ENCODE data around the gene SEMA3D.

The SEMA3D gene

DNA sequence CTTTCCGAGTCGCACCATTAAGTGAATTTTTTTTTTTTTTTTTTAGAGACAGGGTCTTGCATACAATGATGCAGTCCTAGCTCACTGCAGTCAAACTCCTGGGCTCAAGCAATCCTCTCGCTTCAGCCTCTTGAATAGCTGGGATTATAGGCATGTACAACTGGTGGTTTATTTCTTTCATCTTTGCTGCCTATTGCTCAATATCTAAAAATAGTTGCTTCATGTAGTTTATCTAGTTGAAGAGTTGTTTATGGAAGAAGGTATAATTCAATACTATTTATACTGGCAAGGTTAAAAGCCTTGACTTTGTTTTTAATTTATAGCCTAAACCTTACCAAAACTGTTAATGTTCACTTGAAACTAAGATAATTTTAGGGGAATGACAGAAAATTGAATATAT, 66.9 kb downstream of the SEMA3D start:
- no peak for DNase-seq

DNA sequence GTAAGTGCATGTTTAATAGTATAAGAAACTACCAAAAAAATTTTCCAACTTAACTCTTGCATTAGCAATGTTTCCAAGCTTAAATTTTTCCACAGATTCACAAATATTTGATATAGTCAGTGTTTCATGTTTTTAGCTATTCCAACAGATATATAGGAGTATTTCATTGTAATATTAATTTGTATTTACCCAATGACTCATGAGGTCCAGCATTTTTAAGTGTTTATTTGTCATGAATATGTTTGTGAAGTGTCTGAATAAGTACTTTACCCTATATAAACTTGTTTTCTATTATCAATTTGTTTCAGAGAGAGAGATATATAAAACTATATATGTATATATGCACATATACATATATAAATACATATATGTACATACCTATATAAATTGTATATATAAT, 71.0 kb downstream of the SEMA3D start:
- DNase-seq = no peak

DNA sequence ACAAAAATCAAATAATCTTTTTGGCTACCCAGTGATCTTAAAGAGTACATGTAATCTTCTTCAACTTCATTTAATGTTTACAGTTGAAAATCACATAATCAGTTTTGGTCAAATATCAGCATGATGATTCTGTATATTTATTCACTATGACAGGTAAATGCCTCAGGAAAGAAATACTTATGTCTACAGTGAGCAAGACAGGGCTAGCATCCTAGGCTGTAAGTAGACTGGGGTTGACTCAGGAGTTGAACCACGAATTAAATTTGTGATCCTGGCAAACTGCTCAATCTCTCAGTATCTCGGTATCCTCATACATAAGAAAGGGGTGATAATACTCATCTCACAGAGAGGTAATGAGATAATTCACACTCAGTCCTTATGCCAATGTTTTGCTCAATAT, 71.8 kb downstream of the SEMA3D start:
- no peak for DNase-seq

DNA sequence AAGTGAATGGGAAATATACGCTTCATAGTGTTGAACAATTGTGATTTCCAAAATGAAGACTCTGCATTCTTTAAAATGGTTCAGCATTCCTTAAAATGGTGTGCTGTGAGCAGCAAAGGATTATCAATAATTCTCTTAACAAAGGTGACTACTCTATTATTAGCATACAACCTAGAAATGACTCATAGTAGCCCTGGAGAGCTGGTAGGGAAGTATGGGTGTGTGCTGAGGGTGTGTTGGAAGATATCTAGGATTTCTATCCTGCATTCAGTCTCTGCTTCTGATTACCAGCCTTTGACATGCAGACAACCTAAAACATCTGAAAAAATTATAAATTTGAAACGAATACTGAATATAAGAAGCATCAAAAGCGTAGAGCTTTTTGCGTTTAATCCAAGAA, 72.5 kb downstream of the SEMA3D start:
- no peak for DNase-seq

DNA sequence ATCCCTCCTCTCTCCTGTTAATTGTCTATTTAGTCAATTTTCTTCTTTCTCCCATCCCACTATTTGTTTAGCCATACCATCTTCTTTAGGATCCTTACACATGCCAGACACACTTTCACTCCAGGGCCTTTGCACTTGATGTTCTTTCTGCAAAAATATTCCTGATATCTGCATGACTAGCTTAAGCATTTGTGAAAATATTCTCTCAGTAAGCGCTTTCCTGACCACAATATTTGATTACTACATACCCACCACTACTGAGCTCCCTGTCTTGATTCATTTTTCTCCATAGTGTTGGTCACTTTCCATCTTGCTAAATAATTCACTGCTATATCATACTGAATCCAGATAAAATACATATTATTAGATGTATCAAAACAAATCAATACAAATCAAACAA, 75.1 kb downstream of the SEMA3D start:
- no peak for DNase-seq

DNA sequence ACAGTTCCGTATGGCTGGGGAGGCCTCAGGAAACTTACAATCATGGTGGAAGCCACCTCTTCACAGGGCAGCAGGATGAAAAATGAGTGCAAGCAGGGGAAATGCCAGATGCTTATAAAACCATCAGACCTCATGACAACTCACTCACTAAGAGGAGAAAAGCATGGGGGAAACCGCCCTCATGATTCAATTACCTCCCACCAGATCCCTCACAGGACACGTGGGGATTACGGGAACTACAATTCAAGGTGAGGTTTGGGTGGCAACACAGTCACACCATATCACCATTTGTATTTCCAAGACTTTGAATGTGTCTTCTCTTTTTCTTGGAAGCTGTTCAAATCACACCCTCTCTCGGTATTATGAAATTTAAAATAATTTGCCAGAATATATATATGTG, 80.1 kb downstream of the SEMA3D start:
- no peak for DNase-seq

DNA sequence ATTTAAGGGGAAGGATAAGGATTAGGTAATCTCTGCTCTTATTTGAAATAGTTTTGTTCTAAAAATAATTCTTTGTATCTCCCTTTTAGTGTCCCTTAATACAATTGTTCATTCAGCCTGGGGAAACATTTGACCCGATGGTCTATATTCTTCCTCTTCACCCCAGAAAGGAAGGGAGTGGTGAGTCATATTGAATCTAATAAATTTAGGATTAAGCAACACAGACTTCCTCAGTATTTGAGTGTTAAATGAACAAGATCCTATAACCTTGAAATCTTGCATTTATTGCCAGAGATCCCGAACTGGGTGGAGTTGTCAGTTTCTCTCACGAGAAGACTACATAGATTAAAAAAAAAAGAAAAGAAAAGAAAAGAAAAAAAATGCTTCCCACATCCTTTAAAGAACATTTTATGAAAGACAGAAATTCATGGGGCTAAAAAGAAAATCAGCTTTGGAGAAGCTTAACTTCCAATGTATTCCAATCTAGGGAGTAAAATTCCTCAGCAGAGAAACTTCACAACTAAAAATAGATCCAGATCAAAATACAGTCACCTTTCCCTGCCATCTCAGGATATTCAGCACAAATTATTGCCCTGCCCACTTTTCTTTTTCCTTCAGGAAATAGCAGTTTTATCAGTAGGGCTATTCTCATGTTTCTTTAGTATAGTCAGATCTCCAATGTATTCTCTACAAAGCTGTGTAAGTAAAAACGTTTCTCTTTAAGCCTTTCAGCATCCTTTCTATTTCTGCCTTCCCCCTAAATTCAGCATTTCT, 82.2 kb downstream of the SEMA3D start:
- no peak for DNase-seq

DNA sequence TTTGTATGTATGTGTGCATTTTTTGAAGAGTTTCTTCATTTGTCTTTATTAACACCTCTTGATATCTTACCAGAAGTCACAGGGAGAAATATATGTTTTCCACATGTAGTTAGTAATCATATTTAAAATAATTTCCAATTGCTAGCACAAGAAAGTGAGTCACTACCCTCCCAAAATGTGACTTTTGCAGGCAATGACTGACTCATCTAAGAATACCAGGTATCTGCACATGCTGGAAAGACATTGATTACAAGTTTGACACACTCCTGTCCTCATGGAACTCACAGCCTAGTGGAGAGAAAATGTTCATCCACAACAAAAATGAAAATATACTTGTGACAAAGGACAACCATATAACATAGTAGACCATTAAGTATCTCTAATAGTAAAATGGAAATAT, 82.9 kb downstream of the SEMA3D start:
- DNase-seq = no peak

DNA sequence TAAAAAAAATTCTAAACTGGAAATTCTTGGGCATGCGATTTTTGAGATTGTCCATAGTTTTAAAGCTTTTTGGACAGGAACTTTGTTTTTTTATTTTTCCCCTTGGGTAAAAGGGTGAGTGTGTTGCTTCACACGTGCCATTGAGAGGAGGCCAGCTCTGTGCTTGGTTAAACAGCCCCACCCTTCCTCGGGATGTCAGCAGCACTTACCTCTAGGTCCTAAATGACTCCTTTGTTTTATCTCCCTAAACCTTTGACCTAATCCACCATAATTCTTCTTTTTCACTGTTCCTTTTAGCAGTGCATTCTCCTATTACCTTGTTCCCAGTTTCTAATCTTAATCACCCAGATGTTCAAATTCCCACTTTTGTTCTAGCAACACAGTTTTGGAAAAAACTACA, 83.5 kb downstream of the SEMA3D start:
- DNase-seq = no peak

DNA sequence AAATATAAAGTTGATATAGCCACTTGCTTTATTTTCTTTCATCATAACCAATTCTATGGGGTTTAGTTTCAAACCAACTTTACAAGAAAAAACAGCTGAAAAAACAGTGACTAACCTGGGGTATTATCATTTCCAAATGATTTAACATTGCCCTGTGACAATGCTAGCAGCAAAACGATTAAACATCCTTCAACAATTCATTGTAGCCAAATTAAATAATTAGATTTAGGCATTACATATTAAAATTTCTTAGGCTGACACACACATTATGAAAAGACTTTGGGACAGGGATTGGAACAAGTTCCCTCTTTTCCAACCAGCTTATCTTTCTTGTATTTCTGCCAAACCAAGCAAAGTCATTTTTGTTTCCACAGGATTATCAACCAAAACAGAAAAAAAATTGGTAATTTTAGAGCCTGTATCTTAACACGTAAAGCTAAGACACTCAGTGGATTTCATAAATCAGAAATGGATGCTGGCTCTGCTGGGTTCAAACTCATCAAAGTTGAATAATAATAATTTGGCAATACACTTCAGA, 84.0 kb downstream of the SEMA3D start:
- no peak for DNase-seq

DNA sequence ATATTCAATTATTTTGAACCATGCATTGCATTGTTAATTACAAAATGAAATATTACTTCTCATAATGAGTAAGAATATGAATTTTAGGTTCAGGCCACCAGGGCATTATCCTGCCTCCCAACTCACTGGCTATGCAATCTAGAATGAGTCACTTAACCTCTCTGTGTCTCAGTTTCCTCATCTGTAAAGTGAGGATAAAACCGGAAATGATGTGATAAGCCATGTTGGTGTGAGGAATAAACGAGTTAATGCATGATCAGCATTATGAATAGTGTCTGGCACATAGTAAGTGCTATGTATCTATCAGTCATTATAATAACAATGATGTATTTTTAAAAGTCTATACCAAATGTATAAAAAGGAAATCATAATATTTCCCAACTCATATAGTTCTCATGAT, 85.5 kb downstream of the SEMA3D start:
- no peak for DNase-seq

DNA sequence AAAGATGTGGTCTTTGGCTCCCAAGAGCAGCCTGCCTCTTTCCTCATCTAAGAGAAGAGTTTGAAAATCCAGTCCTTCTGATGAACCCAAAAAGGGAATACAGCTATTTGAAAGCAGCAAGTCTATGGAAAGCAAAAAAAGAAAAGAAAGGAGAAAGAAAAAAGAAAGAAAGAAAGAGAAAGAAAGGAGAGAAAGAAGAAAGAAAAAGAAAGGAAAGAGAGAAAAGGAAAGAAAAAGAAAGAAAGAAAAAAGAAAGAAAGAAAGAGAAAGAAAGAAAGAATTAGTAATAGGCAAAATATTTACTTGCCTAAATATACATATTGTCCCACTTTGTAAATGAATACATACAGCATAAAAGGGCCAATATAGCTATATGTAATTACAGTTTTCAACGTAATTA, 89.0 kb downstream of the SEMA3D start:
- no peak for DNase-seq

DNA sequence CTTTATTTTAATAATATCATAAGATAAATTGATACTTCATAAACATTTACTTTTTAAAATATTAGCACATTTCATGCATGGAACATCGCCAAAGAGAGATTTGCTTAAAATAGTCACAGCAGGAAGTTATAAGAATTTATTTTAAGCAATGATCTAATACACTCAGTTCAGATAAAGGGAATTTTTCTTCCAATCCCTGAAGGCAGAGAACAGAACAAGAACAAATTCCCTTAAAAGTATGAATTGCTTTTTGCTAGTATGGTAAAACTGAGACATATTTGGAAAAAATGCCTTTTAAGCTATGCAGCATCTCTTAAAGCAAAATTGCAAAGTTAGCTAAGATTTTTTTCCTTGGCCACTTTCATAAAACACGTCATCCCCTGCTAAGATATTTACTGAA, 91.0 kb downstream of the SEMA3D start:
- no peak for DNase-seq

DNA sequence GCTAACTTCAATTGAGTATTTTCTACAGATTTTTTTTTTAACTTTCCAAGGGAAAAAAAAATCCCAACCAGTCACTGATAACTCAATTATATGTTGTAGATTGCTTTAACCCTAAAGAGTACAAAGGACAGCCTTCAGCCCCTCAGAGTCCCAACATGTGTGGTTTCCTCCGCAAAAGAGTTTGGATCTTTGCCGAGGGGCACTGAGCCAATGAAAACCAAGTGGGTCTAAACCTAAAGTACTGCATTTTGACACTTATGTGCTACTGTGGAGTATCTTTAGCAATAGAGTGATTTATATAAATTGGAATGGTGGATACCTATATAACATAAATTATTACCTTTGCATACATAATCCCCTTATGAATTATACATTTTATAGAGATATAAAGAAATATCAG, 91.5 kb downstream of the SEMA3D start:
- DNase-seq = peak; percentile 57

DNA sequence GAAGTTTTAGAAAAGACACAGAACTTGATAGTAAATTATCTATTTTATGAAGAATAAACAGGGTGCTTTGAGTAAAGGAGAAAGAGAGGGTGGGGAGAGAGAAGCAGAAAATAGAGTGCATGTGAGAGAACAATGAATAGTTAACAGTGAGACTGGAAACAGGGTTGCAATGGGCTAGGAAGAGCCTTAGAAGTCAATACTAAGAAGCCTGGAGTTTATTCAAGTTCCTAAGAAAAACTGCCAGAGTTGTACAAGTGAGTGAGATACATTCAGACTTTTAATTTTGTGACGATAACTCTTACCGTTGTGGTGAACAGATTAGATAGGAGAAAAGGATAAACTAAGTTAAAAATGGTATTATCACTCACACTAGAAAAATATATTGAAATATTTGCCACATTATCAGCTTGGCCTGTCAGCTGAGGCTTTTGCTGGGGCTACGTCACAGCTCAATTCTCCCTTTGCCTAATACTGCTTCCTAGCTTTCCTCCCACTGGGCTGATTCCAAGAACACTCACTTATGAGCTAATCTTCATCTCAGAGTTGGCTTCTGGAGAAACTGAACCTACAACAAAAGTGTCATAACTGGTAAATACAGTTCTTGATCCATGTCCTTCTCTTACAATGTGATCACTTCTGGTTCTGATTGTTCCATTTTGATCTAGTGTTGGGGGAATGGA, 92.7 kb downstream of the SEMA3D start:
- DNase-seq = peak; percentile 22

DNA sequence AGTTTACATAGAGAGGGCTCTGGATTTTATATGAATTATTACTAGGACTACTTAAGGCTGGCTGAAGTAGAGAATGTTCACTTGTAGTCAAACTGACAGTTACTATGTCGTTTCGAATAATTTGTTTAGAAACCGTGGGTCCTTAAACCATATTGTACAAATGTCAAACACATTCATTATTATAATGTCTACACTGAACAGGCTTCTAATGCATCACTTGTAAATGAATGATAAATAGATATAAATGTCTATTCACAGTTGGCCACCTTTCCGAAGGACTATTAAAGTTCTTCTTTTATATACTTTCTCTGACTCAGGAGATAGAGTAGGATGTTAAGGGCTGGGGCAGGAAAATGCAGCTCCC, 95.3 kb downstream of the SEMA3D start:
- DNase-seq = no peak

DNA sequence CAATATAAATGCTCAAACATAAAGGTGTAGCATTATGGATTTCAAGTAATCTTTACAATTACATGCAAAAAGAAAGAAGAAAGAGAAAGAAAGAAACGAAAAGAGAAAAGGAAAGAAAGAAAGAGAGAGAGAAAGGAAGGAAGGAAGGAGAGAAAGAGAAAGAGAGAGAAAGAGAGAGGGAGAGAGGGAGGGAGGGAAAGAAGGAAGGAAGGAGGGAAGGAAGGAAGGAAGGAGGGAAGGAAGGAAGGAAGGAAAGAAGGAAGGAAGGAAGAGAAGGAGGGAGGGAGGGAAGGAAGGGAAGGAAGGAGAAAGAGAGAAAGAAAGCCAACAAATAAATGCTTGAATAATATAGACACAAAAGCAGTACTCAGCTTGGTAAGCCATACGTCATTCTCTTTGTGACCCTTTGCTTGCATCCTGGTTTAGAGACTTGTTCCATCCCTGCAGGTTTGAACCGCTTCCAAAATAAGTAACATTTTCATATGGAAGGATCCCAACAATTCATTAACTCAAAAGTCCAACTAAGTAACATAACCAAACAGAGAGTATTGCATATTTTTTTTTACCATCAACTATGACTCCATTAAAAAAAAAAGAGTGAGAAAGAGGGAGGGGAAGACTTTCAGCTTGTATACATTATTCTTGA, 95.8 kb downstream of the SEMA3D start:
- DNase-seq = no peak

DNA sequence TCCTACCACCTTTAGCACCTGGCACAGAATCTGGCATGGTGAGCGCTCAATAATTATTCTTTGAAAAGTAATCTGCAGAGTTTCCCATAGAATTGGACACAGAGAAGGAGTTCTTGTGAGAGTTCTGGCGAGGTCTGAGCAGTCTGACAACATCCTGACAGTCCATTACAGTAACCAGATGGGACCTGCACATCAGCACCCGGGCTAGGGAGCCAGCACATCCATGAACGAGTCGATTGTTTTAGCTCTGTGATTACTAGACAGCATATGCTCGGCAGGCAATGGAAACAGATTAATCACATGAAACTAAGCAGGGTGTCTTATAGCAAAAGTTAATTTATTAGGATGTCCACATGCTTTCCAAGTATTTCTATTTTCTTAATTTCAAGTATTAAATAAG, 96.7 kb downstream of the SEMA3D start:
- no peak for DNase-seq

DNA sequence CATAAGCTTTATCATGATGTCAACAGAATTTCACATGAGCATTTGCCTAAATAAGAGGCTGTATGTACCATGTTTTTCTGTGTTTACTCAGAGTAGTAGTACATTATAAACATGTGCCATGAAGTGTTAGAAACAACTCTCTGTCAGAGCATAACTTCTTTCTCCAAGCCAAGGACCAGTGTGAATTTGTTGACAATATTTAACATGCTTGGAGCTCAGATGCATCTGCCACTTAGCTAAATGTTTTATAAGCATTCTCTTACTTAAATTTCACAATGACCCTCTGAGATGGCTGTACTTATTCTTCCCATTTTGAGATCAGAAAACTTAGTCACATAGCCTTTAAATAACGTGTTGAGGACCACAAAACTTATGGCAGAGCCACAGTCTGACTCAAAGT, 105.0 kb downstream of the SEMA3D start:
- DNase-seq = no peak

DNA sequence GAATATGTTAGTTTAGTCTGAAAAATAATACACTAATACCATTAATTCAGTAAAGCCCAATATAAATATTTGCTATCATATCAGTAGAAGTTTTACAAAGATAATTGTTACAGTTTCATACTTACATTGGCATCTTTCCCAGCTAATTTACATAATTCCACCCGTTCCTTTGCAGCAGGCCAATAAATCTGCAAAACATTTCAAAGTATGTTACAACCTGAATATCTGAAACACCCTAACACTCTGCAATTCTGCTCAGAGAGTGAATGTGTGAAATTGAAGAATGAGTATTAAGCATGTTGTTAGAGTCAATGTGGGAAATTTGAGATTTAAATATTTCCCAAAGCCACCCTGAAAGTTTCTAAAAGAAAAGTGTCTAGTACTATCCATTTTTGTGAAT, 105.5 kb downstream of the SEMA3D start:
- DNase-seq = no peak

DNA sequence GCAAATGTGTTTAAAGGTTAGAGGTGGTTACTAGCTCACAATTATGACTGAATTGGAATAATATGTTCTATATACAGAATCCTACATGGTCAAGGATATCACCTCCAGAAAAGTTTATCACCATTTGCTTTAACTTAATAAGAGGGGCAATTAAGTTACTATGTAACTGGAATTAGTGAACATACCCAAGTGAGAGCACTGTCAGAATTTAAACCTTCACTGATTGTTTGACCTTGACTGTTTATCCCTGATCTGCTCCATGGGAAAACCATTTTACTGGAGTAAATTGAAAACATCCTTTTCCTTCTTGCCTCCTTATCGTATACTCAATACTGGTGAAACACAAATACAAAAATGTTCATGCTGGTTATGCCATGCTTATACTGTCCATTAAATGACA, 107.4 kb downstream of the SEMA3D start:
- no peak for DNase-seq

DNA sequence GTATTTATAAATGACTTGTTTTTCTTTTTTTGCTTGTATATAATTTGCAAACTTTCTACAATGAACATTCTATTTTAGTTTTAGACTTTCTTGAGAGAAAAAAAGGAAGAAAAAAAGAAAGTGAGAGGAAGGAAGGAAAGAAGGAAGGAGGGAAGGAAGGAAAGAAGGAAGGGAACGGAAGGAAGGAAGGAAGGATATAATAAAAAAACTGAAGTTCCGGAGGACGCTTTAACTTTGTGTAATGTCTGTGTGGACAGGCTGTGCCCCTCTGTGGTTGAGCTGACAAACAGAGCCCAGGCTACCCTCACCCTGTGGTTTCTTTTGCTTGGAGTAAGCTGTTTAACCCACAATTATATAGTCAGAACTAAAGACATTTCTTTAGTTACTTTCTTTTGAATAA, 108.7 kb downstream of the SEMA3D start:
- peak; percentile 32 for DNase-seq

DNA sequence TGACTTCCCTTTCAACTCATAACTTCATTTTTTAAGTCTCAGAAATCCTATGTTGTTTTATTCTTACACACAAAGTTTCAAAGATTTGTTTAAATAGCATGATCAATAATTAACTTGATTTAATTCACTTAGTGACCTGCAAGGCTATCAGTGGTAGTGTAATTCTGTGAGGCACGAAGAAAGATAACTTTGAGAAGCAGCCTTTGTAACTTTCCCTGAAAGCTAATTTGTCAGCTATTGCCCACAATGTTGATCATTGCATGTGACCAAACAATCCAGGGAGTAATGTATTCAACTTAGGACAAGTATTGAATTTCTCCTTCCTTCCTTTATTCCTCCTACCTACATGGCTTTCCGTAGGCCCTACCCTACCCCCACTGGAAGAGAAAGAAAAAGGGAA, 111.0 kb downstream of the SEMA3D start:
- no peak for DNase-seq

DNA sequence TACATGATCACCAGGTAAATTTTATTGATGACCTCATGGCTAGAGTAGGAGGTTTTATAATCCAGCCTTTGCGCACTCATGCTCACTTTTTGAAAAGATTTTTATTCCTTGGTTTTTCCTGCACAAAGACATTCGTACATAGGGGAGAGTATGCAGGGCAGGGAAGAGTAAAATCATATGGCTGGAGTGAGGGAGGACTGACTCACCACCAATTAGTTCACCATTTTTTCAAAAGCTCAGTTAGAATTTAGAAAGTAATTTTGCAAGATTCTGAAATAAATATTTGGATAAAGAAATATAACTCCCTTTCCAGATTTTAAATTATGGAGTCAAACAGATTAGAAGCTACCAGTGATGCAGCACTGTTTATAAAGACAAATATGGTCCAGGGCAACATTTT, 111.9 kb downstream of the SEMA3D start:
- no peak for DNase-seq

Data from femur (tissue), 1 donor.